Measurements from ENCODE around the gene A2M. TPM values are rescaled to one million over a fixed set of nuclear protein-coding genes. Genes with fewer than 3 reads are reported as not detected.

Gene A2M
- total and polyA plus RNA-seq, 2 of the 4 experiments (the other 2 are of a cell fraction): 1.1 to 3.2 TPM

GRCh38 chr12:9049520-9050133 is 66.1 kb downstream of the A2M start:
- no CpG with 5 or more reads among the region's 6 CpGs for WGBS, 2 experiments (ENCODE audit: extremely low coverage in 2 of 2, insufficient read length in 1 of 2)
- H3K9ac ChIP-seq (ENCODE audit: low read depth, low read length): no peak overlapping the region
- no peak overlapping the region for H3K23ac ChIP-seq (ENCODE audit: low read depth, low read length)
- no peak overlapping the region for H3K18ac ChIP-seq (ENCODE audit: low read depth, low read length)
- POLR2A ChIA-PET (ENCODE audit: unreplicated experiment): no interaction called here
- H3K4me3 ChIP-seq (ENCODE audit: insufficient read depth, low read depth, low read length): no peak overlapping the region
- H3K27me3 ChIP-seq (ENCODE audit: control insufficient read depth, insufficient read depth, low read length): peaks cover 10% of the 10 kb centered on the region
- no peak overlapping the region for H3K14ac ChIP-seq (replicated peaks; ENCODE audit: low read depth, low read length)
- H2AFZ ChIP-seq (replicated peaks; ENCODE audit: low read length, poor library complexity): no peak overlapping the region
- no peaks in the 10 kb centered on the region for H3K9me3 ChIP-seq (ENCODE audit: control insufficient read depth, insufficient read depth, low read length)
- H4K91ac ChIP-seq (ENCODE audit: insufficient read depth, low read depth, low read length): no peak overlapping the region
- H2BK120ac ChIP-seq (ENCODE audit: low read depth, low read length): no peak overlapping the region
- H2BK20ac ChIP-seq (ENCODE audit: low read depth, low read length): no peak overlapping the region
- H3K56ac ChIP-seq (ENCODE audit: extremely low read depth, insufficient read depth, low read length): no peak overlapping the region
- H4K5ac ChIP-seq (ENCODE audit: low read depth, low read length): no peak overlapping the region
- CTCF ChIA-PET: interaction anchor here (0.5 to 2.1 kb wide), 7 partner anchors 9 to 506 kb away, joined by 3 to 14 read pairs (median 6); no protein-coding TSS in a partner anchor
- no peak overlapping the region for H2BK15ac ChIP-seq (ENCODE audit: low read depth, low read length)
- H3K27ac ChIP-seq (ENCODE audit: insufficient read depth, low read length): no peak overlapping the region
- no peak overlapping the region for H3K4ac ChIP-seq (ENCODE audit: low read depth, low read length)
- ATAC-seq (ENCODE audit: low read depth) (peak; percentile 86), DNase-seq (peak; percentile 52)
- no TSS peak for BruUV-seq (replicated peaks)
- H3K9me1 ChIP-seq (ENCODE audit: insufficient read depth, low read length): no peaks in the 10 kb centered on the region
- H2AK9ac ChIP-seq (replicated peaks; ENCODE audit: low read depth, low read length, poor library complexity): no peak overlapping the region
- no peak overlapping the region for H4K8ac ChIP-seq (ENCODE audit: low read depth in 2 of 2, low read length in 2 of 2)
- intact Hi-C loops (cut with micrococcal nuclease): loop anchor here (1.0 kb wide), 1 partner anchor 505 kb away; no protein-coding TSS in a partner anchor
- TF ChIP-seq FOS (IDR thresholded peaks at IDR 0.05; ENCODE audit: low read depth, low read length): no peak
- TF ChIP-seq RFX5 (IDR thresholded peaks at IDR 0.05; ENCODE audit: low read depth, low read length): no peak
- TF ChIP-seq SMC3 (IDR thresholded peaks at IDR 0.05; ENCODE audit: low read depth, low read length): peak; percentile 52; the same call in 1 of the 2 replicates
- TF ChIP-seq RAD21 (IDR thresholded peaks at IDR 0.05; ENCODE audit: low read length): peak; percentile 60
- peak; percentile 61 for TF ChIP-seq CTCF (conservative IDR thresholded peaks at IDR 0.05; ENCODE audit: low read depth, low read length)
- TF ChIP-seq POLR2A (IDR thresholded peaks at IDR 0.05; ENCODE audit: low read depth, low read length): no peak
- no peaks in the 10 kb centered on the region for H4K20me1 ChIP-seq (ENCODE audit: insufficient read depth, low read length)
- in situ Hi-C loops (cut with MboI; ENCODE audit: low sequenced_read_pairs): loop anchor here (10.0 kb wide), 1 partner anchor 395 kb away; no protein-coding TSS in a partner anchor
- H3K4me2 ChIP-seq (ENCODE audit: low read depth, low read length): no peak overlapping the region
- no peaks in the 10 kb centered on the region for H3K79me1 ChIP-seq (ENCODE audit: low read depth in 1 of 2, low read length in 2 of 2)
- dilution Hi-C loops (cut with HindIII; ENCODE audit: low sequenced_read_pairs, unreplicated experiment): no loop called here
- H3K4me1 ChIP-seq (ENCODE audit: control insufficient read depth, insufficient read depth, low read length): no peaks in the 10 kb centered on the region
- H3K36me3 ChIP-seq (ENCODE audit: control insufficient read depth, insufficient read depth, low read length): no peaks in the 10 kb centered on the region
- H2AK5ac ChIP-seq (ENCODE audit: low read depth, low read length): no peak overlapping the region
- no peak overlapping the region for H2BK5ac ChIP-seq (ENCODE audit: low read depth, low read length, poor library complexity, severe bottlenecking)
